ENCODE measurements around the gene CHDH.

GRCh38 chr3:53790470-53790869 lies 55.7 kb downstream of the CHDH start:
- TF ChIP-seq CTCF (optimal IDR thresholded peaks at IDR 0.05 in 1 of 3, IDR thresholded peaks at IDR 0.05 in 1 of 3, conservative IDR thresholded peaks at IDR 0.05 in 1 of 3; ENCODE audit: extremely low read depth in 1 of 3, insufficient read depth in 2 of 3, low read length in 3 of 3) (no peak), EZH2 (IDR thresholded peaks at IDR 0.05; ENCODE audit: low read length) (no peak)

All from keratinocyte (primary cell).